GM18505 (cell line): ENCODE results near the gene SLC12A9.
"Not testable (repeated sequence)": the region's sequence is repeated elsewhere in the genome, so short reads cannot be mapped to it uniquely, and the experiment has no call there.

Experiments
- ATAC-seq: cut with Tn5 transposase; IDR thresholded peaks from one replicate; pipeline ENCODE4 v1.9.1; 2021; ENCODE audit not compliant: unreplicated experiment
- POLR2A ChIP-seq: IDR thresholded peaks from 4 replicates; pipeline ENCODE4 v1.6.1; 2011; ENCODE audit warnings: borderline replicate concordance; ENCODE audit not compliant: insufficient read depth, insufficient read length; ENCODE audit errors: extremely low read depth

The SLC12A9 gene

DNA sequence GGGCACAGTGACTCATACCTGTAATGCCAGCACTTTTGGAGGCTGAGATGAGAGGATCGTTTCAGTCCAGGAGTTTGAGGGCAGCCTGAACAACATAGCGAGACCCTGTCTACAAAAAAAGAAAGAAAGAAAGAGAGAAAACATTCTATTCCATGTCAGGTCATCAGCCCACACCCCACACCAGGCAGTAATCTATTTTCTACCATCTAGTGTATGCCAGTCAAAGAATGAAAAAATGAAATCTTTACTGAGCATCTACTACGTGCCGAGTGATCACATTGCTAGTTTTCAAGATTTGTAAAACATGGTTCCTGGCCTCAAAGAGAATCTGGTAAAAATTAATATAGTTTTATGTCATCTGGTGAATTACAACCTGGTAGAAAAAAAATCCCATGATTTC is 22.1 kb upstream of the SLC12A9 start:
- no peak for TF ChIP-seq POLR2A

DNA sequence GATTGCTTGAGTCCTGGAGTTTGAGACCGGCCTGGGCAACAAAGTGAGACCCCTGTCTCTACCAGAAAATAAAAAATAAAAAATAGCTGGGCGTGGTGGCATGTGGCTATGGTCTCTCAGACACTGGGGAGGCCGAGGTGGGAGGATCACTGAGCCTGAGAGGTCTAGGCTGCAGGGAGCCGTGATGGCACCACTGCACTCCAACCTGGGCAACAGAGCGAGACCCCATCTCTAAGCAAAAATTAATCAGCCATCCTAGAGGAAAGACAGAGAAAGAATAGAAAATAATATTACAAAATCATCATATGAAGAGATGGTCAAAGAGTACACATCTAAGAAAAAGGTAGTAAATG is 20.3 kb upstream of the SLC12A9 start:
- no peak for TF ChIP-seq POLR2A
- ATAC-seq = no peak

More for the DNA sequence above, 22.1 kb upstream of the SLC12A9 start:
- ATAC-seq = no peak

DNA sequence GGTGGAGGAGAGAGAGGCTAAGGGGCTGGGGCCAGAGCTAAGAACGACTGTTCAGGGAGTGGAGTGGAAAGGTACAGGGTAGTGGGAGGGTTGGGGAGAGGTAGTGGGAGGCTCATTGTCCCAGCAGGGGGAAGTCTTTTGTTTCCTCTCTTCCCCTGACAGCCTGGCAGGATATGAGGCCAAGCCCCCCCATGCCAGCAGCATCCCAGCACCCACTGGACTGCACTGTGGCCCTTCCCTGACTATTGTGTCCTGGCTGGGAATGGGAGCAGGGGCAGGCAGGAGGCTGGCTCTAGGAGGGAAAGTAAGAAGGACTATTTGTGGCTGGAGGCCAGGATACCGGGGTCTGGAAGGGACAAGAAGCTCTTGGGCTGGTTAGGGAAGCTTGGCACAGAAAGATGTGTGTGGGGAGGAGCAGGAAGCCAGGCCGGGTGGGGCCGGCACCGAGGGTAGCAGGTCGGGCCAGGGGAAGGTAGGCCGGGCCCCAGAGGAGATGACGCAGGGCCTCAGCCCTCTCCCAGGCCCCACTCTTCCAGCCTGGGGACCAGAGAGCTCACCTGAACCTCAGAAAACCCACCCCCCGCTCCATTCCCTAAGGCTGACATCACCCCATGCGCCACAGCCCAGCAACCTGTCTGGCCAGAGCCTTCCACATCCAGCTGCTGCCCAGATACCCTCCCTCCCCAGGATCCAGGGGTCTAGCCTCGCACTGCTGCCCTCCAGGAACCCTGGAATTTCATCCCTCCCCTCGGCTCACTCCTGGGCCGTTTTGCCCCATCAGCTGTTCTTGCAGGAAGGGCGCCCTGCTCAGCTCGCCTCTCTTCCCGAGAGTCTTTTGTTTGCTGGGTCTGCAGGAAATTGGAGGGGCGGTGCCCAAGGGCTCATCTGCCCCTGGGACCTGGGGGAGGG is 16.4 kb upstream of the SLC12A9 start:
- no peak for ATAC-seq
- TF ChIP-seq POLR2A = no peak

DNA sequence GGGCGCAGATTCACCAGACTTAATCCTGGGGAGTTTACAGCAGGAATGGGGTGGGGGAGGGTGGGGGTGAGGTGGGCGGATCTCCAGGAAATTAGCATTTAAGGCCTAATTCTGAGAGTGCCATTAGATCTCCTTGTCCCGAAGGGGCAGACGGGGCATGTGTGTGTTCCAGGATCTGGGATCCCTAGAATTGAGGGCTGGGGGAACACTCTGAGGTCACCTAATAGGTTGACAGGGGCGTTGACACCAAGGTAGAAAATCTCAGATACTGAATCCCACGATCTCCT is 15.8 kb upstream of the SLC12A9 start:
- TF ChIP-seq POLR2A = no peak
- ATAC-seq = no peak

DNA sequence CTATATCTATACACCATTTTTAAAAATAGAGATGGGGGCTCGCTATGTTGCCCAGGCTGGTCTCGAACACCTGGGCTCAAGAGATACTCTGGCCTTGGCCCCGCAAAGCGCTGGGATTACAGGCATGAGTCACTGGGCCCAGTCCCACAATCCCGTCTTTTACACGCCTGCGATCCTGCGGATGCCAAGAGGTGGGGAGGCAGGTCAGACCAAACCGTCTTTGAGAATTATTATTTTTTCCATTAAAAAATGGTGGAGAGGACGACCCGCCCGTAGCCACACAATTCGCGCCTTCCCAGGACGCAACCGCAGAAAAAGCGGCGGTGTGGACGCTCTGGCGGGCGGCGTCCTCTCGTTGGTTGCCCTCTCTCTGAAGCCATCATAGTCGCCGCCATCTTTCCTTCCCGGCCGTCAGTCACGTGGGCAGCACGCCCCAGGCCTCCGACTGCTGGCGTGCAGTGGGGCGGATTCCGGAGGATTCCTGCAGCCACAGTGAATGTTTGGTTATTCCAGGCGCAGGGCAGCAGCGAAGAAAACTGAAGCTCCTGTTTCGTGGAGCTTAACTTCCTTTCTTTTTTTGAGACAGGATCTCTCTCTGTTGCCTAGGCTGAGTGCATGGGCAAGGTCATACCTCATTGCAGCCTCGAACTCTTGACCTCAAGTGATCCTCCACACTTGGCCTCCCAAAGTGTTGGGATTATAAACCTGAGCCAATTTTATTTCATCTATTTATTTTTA is 15.2 kb upstream of the SLC12A9 start:
- ATAC-seq = no peak
- TF ChIP-seq POLR2A = peak; percentile 66

DNA sequence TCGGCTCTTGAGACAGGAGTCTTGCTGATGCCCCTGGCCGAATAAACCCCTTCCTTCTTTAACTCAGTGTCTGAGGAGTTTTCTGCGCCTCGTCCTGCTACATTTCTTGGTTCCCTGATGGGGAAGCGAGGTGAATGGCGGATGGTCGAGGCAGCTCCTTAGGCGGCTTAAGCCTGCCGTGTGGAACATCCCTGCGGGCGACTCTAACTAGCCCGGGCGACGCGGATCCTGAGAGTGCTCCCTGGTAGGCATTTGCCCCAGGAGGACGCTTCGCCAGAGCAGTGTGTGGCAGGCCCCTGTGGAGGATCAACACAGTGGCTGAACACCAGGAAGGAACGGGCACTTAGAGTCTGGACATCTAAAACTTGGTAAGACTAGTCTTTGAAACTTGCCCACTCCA is 13.2 kb upstream of the SLC12A9 start:
- ATAC-seq = no peak
- no peak for TF ChIP-seq POLR2A

DNA sequence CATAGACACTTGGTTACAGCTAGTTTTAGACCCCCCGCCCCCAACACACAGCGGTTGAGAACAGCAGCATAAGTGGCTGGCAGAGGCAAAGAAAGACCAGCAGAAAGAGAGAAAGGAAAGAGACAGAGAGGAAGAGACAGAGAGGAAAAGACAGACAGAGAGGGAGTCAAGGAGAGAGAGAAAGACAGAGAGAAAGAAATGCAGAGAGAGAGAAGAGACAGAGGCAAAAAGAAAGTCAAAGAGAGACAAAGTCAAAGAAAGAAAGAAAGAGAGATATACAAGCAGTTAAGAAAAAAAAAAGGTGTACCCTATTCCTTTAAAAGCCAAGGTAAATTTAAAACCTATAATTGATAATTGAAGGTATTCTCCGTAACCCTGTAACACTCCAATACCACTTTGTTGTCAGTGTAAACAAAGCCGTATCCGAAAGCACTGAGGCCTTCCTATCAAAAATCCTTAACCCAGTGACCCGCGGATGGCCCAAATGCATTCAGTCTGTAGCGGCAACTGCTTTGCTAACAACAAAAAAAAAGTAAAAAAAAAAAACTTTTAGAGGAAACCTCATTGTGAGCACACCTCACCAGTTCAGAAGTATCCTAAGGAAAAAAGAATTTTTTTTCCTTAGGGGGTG is 11.9 kb upstream of the SLC12A9 start:
- ATAC-seq = no peak
- no peak for TF ChIP-seq POLR2A

DNA sequence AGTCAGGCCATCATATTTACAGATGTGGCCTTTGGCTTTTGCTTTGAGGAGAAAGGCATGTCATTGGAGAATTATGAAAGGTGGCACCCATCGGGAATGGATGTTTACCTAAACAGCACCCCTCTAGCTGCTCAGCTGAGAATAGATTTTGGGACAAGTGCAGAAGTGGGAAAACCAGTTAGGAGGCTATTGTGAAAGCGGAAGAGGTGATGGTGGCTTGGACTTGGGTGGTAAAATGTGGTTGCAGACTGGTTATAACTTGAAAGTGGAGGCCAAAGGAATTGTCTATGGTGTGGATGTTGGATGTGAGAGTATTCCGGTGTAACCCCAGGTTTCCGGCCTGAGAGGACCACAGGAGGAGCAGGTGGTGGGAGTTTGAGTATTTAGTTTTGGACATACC is 5.2 kb upstream of the SLC12A9 start:
- no peak for TF ChIP-seq POLR2A
- no peak for ATAC-seq

DNA sequence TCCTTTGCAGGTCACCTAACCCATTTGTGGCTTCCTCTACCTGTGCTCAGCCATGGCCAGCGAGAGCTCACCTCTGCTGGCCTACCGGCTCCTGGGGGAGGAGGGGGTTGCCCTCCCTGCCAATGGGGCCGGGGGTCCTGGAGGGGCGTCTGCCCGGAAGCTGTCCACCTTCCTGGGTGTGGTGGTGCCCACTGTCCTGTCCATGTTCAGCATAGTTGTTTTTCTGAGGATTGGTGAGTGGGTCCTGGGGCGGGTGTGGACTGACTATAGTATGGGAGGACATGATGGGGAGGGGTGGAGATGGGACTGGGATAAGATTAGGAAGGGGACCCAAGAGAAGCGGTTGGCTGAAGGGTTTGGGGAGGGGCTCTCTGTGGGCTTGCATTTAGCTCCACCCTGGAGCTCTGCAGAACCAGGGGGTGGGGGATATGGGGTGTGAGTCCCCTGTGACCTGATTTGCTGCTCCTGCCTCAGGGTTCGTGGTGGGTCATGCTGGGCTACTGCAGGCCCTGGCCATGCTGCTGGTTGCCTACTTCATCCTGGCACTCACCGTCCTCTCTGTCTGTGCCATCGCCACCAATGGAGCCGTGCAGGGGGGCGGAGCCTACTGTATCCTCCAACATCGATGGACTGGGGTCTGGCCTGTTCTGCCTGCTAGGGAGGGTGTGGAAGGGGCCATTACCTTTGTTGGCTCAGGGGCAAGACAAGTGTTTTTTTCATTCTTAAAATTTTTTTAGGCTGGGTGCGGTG is 1.8 kb downstream of the SLC12A9 start:
- no peak for ATAC-seq
- no peak for TF ChIP-seq POLR2A

DNA sequence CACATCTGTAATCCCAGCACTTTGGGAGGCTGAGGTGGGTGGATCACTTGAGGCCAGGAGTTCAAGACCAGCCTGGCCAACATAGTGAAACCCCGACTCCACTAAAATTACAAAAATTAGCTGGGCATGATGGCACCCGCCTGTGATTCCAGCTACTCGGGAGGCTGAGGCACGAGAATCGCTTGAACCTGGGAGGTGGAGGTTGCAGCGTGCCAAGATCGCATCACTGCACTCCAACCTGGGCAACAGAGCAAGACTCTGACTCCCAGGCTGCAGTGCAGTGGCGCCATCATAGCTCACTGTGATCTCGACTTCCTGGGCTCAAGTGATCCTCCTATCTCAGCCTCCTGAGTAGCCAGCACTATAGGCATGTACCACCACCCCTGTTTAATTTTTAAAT is 2.4 kb downstream of the SLC12A9 start:
- ATAC-seq = not testable (repeated sequence)

DNA sequence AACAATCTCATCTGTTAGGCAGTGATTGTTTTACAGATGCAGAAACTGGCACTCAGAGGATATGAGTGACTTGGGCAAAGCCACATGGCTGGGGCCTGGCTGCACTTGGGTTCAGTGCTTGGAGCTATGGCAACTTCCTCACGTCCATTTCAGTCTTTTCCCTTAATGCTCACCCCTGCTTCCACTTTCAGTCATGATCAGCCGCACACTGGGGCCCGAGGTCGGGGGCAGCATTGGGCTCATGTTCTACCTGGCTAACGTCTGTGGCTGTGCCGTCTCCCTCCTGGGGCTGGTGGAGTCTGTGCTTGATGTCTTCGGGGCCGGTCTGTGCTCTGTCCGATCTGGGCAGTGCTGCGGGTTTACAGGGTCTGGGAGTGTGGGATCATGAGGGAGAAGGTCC is 3.0 kb downstream of the SLC12A9 start:
- no peak for ATAC-seq
- no peak for TF ChIP-seq POLR2A

DNA sequence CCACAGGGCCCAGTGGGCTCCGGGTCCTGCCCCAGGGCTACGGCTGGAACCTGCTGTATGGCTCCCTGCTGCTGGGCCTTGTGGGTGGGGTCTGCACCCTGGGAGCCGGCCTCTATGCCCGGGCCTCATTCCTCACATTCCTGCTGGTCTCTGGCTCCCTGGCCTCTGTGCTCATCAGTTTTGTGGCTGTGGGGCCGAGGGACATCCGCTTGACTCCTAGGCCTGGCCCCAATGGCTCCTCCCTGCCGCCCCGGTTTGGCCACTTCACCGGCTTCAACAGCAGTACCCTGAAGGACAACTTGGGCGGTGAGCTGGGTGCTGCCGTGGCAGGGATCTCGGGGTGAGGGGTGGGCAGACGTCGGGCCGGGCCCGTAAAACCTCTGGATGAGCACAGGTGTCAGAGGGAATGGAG is 4.4 kb downstream of the SLC12A9 start:
- TF ChIP-seq POLR2A = no peak
- no peak for ATAC-seq

DNA sequence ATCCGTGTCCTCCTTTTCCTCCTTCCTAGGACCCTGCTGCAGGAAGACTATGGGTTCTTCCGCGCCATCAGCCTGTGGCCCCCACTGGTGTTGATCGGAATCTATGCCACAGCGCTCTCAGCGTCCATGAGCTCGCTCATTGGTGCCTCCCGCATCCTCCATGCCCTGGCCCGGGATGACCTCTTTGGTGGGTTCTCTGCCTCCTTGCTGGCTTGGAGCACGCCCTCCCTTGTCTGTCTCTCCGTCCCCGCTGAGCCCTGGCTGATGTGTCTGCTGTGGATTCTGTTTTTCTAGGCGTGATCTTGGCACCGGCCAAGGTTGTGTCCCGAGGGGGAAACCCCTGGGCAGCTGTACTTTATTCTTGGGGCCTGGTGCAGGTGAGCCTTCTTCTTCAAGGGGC is 7.3 kb downstream of the SLC12A9 start:
- no peak for TF ChIP-seq POLR2A
- ATAC-seq = no peak
